Measurements from ENCODE around the gene NISCH. TPM values are rescaled to one million over a fixed set of nuclear protein-coding genes. Genes with fewer than 3 reads are reported as not detected.
A peak's percentile ranks its signal among the peaks of the same experiment; 100 is the strongest.

Gene NISCH
- total RNA-seq, 1 experiment from 2014 or later = 8.1 TPM

DNA sequence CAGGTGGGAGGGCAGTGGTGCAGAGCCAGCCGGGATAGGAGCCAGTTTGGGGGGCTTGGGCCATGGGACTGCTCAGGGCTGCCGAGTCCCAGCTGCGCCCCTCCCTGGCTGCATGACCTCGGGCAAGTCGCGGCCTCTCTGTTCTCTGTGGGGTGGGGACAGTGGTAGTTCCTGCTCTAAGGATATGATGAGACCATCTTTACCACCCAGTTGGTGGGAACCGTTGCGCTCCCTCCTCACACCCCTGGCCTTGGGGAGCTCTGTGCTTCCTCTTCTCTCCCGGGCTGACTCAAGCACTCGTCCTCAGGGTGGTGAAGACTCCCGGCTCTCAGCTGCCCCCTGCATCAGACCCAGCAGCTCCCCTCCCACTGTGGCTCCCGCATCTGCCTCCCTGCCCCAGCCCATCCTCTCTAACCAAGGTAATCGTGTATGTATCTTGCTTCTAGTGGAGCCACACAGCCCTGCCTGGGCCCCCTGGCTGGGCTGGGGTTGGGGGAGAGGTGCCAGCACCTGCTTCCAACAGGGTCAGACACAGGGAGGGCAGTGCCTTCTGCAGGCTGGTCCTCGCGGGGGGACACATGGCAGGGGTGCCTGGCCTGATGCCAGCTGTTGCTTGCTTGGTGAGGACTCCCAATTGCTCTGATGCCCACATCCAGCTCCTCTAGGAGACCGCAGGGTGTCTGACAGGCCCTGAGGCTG lies 24.6 kb downstream of the NISCH start:
- no peak overlapping the region for H3K4me3 ChIP-seq

DNA sequence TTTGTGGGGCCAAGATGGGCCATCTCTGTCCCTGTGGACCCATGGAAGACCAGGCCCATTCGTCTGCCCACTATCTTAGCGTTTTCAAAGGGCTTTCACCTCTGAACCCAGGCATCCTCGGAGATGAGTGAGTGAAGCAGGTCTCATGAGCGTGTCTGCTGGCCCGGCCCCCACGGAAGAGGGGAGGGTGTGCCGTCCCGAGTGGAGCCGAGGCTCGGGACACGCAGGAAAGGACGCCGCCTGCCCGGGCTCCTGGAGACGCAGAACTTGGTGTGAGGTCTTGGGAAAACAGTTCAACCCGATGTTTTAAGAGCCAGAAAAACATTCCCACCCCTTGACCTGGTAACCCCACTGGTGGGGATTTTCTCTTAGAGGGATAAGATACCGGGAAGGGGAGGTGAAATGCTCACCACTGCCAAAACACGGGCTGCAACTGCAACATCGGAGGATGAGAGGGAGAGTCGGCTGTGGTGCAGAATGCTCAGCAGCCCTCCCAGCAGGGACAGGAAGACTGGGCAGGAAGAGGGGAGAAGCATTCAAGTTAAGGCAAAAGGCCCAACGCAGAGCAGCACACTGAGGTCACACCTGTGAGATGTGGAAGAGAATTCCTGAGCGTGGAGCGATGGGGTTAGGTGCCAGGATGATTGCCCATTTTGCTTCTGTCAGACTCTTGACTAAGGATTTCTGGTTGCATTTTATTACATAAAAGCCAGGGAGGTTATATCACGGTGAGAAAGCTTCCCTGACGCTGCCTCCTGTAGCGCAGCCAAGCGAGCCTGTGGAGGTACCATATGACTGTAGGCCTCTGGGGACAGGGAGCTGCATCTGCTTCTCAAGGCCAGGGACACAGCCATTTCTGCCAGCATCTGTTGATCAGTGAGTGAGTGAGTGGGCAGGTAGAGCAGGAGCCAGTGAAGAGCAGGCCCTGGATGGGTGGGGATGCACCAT lies 25.6 kb downstream of the NISCH start:
- no peak overlapping the region for H3K4me3 ChIP-seq
- H3K9me3 ChIP-seq = no peaks in the 10 kb centered on the region
- DNase-seq = no peak
- no peaks in the 10 kb centered on the region for H3K27me3 ChIP-seq
- H3K36me3 ChIP-seq = no peaks in the 10 kb centered on the region; the same call in 1 of the 2 replicates

More for the DNA sequence above, 24.6 kb downstream of the NISCH start:
- no peak for DNase-seq
- Histone ChIP-seq H3K27me3 (no peaks in the 10 kb centered on the region), H3K36me3 (no peaks in the 10 kb centered on the region; the same call in 1 of the 2 replicates), H3K9me3 (no peaks in the 10 kb centered on the region)

DNA sequence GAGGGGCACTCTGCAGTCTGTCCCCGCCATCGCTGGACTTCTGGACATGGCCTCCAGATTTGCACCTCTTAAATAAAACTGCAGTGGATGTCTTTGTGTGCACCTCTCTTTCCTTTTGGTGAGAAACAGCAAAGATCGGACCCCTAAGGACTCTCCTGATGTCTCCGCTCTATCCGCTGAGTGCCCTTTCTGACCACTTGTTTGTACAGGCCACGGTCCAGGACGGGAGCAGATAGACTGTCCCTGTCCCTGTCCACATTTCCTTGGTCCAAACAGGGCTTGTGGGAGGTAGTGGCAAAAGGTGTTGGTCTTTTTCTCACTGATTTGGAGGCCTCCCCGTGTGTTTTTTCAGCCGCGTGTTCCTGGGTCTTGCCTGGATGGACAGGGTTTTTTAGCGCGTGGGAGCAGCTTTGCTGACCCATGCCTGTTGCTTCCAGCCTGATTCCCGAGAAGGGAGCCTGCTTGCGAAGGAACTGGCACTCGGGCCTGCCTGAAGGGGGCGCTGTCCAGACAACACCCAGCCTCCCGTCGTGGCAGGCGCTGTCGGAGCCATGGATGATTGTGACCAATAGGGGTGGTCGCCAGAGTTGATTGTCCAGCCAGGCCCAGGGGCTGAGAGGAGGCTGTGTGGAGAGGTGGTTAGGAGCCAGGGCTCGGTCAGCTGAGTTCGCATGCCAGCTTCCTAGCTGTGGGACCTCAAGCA lies 26.6 kb downstream of the NISCH start:
- peak; percentile 16 for DNase-seq
- H3K4me3 ChIP-seq = no peak overlapping the region
- H3K9me3 ChIP-seq = no peaks in the 10 kb centered on the region
- H3K36me3 ChIP-seq = no peaks in the 10 kb centered on the region; the same call in 1 of the 2 replicates
- H3K27me3 ChIP-seq = no peaks in the 10 kb centered on the region

DNA sequence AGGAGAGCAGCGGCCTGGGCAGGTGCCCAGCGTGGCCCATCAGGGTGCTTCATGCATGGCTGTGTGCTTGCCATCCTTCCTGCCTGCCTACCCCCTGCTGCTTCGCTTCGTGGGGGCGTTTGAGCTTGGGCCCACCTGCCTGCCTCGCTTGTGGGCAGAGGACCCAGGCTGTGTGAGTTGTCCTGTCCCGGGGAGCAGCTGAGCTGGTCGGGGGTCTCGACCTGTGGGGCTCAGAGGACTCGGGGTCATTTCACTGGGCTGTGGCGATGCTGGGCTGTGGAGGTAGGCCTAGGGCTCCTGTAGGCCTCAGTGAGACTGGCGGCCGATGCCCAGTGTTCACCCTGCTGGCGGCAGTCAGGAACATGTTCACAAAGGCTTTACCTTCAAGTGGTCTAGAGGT lies 27.7 kb downstream of the NISCH start:
- no peaks in the 10 kb centered on the region for H3K27me3 ChIP-seq
- no peak overlapping the region for H3K4me3 ChIP-seq
- no peak for DNase-seq
- no peaks in the 10 kb centered on the region for H3K9me3 ChIP-seq
- H3K36me3 ChIP-seq = no peaks in the 10 kb centered on the region; the same call in none of the 2 replicates

DNA sequence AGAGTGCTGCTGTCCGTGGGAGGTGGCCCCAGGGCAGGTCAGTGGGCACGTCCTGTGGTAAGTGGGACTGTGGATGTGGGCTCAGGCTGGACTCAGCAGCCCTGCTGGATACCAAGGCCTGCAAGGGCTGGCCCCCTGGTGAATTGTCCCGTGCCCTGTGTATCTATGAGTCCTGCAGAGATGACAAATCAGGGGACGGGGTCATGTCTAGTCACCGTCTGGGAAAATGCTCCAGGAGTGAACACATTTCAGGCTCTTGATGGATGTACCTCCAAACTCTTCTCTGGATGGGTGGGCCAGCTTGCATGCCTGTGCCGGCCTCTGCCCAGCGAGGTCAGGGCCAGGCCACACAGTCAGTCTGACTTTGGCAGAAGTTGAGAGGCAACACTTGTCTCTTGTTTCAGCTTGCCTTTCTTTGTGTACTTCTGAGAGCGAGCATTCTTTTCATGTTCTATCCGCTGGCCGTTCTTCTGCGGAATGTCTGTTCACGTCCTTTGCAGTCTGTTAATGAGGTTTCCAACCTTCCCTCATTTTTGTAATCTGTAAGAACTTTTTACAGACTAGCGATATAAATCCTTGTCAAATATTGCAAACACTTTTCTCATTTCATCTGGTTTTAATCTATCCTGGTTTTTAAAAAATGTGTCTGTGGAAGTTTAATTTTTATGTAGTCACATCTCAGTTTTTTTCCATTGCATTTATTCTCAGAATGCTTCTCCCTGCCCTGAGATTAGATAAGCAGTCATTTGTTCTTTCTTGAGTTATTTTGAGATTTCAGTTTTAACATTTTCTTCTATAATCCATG lies 28.4 kb downstream of the NISCH start:
- H3K27me3 ChIP-seq = no peaks in the 10 kb centered on the region
- no peak overlapping the region for H3K4me3 ChIP-seq
- no peaks in the 10 kb centered on the region; the same call in 1 of the 2 replicates for H3K36me3 ChIP-seq
- H3K9me3 ChIP-seq = no peaks in the 10 kb centered on the region
- no peak for DNase-seq

DNA sequence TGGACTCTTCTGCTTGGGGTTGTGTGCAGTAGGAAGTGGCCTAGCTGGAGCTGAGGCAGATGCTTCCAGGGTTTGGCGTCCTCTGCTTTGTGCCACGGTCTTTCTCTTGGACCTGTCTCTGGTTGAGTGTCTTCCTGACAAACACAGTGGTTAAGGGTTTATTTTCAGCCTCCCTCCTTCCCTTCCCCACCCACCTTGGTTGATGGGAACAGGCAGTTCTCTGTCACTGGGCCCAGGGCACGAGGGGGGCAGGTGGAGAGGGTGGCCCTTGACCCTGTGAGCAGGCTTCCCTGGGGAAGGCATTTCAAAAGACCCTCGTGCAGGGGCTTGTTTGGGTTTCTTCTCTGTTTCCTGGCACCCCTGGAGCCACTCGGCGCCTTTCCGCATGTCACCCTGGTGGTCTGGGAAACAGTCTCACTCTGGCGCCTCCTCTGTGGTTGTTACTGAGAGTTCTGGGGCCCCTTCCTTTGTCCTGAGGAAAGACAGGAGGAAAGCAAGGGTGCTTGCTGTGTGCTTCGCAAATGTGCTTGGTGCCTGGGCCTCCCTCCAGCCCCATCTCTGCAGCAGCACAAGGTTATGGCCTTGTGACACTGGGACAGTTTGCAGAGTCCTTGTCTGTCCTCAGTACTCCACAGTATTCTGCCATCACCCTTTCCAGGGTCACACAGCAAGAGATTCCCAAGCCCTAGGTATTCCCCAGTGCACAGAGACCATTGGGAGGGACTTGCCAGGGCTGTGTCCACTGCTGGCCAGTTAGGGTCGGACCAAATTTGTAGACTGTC lies 29.5 kb downstream of the NISCH start:
- Histone ChIP-seq H3K4me3 (no peak overlapping the region), H3K9me3 (no peaks in the 10 kb centered on the region), H3K27me3 (no peaks in the 10 kb centered on the region), H3K36me3 (no peaks in the 10 kb centered on the region; the same call in 1 of the 2 replicates)
- DNase-seq = no peak

DNA sequence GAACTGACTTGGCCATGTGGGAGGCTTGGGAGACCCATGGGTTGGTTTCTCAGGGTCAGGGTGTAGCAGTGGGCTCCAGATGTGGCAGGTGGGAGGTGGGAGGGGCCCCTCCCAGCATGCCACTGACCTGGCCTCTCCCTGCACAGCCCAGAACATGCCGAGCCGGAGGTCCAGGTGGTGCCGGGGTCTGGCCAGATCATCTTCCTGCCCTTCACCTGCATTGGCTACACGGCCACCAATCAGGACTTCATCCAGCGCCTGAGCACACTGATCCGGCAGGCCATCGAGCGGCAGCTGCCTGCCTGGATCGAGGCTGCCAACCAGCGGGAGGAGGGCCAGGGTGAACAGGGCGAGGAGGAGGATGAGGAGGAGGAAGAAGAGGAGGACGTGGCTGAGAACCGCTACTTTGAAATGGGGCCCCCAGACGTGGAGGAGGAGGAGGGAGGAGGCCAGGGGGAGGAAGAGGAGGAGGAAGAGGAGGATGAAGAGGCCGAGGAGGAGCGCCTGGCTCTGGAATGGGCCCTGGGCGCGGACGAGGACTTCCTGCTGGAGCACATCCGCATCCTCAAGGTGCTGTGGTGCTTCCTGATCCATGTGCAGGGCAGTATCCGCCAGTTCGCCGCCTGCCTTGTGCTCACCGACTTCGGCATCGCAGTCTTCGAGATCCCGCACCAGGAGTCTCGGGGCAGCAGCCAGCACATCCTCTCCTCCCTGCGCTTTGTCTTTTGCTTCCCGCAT lies 31.8 kb downstream of the NISCH start:
- no peak for DNase-seq
- no peaks in the 10 kb centered on the region; the same call in none of the 2 replicates for H3K36me3 ChIP-seq

DNA sequence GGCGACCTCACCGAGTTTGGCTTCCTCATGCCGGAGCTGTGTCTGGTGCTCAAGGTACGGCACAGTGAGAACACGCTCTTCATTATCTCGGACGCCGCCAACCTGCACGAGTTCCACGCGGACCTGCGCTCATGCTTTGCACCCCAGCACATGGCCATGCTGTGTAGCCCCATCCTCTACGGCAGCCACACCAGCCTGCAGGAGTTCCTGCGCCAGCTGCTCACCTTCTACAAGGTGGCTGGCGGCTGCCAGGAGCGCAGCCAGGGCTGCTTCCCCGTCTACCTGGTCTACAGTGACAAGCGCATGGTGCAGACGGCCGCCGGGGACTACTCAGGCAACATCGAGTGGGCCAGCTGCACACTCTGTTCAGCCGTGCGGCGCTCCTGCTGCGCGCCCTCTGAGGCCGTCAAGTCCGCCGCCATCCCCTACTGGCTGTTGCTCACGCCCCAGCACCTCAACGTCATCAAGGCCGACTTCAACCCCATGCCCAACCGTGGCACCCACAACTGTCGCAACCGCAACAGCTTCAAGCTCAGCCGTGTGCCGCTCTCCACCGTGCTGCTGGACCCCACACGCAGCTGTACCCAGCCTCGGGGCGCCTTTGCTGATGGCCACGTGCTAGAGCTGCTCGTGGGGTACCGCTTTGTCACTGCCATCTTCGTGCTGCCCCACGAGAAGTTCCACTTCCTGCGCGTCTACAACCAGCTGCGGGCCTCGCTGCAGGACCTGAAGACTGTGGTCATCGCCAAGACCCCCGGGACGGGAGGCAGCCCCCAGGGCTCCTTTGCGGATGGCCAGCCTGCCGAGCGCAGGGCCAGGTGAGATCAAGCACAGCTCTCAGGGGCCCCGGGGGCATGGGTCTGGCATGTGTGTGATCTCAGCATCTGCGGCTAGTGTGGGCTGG lies 32.6 kb downstream of the NISCH start:
- no peaks in the 10 kb centered on the region for H3K9me3 ChIP-seq
- H3K36me3 ChIP-seq = no peaks in the 10 kb centered on the region; the same call in none of the 2 replicates
- no peak overlapping the region for H3K4me3 ChIP-seq
- DNase-seq = no peak
- H3K27me3 ChIP-seq = no peaks in the 10 kb centered on the region

More for the DNA sequence above, 31.8 kb downstream of the NISCH start:
- Histone ChIP-seq H3K9me3 (no peaks in the 10 kb centered on the region), H3K4me3 (no peak overlapping the region), H3K27me3 (no peaks in the 10 kb centered on the region)

DNA sequence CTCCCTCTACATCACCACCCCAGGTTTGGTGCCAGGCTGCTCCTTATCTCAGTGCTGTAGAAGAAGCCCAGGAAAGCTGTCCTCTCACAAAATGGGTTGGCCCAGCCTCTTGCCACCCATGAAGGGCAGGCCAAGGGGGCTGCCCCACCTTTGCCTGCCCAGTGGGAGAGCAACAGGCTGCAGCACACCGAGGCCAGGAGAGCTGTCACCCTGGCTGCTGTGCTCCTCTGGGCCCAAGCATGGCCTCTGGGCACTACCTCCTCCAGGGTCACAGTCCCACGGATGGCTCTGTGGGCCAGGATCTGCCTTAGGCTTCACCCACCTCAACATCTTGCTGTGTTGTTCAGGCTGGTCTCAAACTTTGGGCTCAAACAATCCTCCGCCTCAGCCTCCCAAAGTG lies 33.3 kb downstream of the NISCH start:
- Histone ChIP-seq H3K4me3 (no peak overlapping the region), H3K36me3 (no peaks in the 10 kb centered on the region; the same call in none of the 2 replicates), H3K9me3 (no peaks in the 10 kb centered on the region), H3K27me3 (no peaks in the 10 kb centered on the region)
- DNase-seq = no peak

DNA sequence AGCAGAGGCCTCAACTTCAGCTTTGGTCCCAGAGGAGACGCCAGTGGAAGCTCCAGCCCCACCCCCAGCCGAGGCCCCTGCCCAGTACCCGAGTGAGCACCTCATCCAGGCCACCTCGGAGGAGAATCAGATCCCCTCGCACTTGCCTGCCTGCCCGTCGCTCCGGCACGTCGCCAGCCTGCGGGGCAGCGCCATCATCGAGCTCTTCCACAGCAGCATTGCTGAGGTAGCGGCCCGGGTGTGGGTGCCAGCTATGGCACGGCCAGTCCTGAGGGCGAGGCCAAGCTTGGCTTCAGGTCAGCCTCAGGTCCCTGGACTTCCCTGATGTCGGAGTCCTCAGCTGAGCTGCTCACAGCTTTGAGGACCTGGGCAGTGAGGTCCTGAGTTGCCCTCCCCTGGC lies 34.0 kb downstream of the NISCH start:
- no peak for DNase-seq
- Histone ChIP-seq H3K27me3 (no peaks in the 10 kb centered on the region), H3K9me3 (no peaks in the 10 kb centered on the region), H3K36me3 (no peaks in the 10 kb centered on the region; the same call in none of the 2 replicates), H3K4me3 (no peak overlapping the region)

DNA sequence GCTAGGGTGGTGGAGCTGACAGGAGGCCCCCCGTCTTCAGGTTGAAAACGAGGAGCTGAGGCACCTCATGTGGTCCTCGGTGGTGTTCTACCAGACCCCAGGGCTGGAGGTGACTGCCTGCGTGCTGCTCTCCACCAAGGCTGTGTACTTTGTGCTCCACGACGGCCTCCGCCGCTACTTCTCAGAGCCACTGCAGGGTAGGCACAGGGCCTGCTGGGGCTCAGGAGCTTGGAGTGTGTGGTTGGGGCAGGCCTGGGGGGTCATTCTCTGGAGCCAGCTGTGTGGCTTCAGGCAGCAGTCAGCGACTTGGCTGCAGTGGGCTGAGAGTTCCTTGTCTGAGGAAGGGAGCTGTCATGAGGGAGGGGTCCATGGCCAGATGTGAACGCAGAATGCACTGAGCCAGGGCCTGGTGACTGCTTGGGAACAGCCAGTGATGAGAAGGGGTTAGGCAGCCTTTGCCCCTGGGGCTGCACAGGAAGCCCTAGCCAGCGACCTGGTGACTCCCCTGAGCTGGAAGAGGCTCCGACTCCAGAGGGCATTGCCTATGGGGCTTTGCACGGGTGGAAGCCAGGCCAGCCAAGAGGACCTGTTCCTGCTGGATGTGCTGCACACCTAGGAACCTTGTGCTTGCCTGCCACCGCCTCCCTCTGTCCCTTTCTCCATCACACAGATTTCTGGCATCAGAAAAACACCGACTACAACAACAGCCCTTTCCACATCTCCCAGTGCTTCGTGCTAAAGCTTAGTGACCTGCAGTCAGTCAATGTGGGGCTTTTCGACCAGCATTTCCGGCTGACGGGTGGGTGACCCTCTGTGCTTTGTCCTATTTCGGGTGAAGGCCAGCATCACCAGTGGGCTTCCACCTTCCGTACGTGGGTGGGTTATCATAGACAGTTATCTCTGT lies 34.9 kb downstream of the NISCH start:
- H3K36me3 ChIP-seq = no peaks in the 10 kb centered on the region; the same call in none of the 2 replicates
- no peak overlapping the region for H3K4me3 ChIP-seq
- DNase-seq = no peak
- H3K9me3 ChIP-seq = no peaks in the 10 kb centered on the region
- H3K27me3 ChIP-seq = no peaks in the 10 kb centered on the region

DNA sequence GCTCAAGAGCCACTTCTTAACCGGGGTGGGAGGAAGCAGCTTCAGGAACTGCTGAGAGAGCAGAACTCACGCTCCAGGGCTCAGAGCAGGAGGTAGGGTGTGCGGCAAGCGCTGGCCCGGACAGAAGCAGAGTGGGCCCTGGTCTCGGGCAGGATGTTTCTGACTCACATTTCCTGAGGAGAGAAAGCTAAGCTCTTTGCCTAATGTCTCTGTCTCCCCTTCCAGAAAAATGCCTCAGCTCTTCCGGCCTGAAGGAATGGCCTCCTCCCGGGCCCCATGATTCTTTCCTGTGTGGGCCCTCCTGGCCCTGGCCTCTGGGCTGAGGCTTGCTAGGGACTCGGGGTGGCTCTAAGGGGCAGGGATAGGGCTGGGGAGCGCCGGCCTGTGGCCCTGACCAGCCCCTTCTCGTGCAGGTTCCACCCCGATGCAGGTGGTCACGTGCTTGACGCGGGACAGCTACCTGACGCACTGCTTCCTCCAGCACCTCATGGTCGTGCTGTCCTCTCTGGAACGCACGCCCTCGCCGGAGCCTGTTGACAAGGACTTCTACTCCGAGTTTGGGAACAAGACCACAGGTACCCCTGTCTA lies 35.6 kb downstream of the NISCH start:
- Histone ChIP-seq H3K4me3 (no peak overlapping the region), H3K9me3 (no peaks in the 10 kb centered on the region), H3K36me3 (no peaks in the 10 kb centered on the region; the same call in none of the 2 replicates), H3K27me3 (no peaks in the 10 kb centered on the region)
- DNase-seq = no peak

DNA sequence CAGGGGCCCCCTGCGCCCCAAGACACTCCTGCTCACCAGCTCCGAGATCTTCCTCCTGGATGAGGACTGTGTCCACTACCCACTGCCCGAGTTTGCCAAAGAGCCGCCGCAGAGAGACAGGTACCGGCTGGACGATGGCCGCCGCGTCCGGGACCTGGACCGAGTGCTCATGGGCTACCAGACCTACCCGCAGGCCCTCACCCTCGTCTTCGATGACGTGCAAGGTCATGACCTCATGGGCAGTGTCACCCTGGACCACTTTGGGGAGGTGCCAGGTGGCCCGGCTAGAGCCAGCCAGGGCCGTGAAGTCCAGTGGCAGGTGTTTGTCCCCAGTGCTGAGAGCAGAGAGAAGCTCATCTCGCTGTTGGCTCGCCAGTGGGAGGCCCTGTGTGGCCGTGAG lies 36.7 kb downstream of the NISCH start:
- H3K36me3 ChIP-seq = no peaks in the 10 kb centered on the region; the same call in none of the 2 replicates
- H3K4me3 ChIP-seq = no peak overlapping the region
- no peaks in the 10 kb centered on the region for H3K27me3 ChIP-seq
- no peak for DNase-seq
- no peaks in the 10 kb centered on the region for H3K9me3 ChIP-seq
